K562 (cell line): ENCODE results near the gene SHANK3. TPM values are rescaled to one million over a fixed set of nuclear protein-coding genes. Genes with fewer than 3 reads are reported as not detected.
A peak's percentile ranks its signal among the peaks of the same experiment; 100 is the strongest.

ENCODE experiments used
- CBX8 ChIP-seq: fragments of 200-600 bp; sonication (generic); IDR thresholded peaks from 2 replicates; pipeline ENCODE4 v1.6.1; 2012; ENCODE audit warnings: borderline replicate concordance, mixed run types, low read depth, mild to moderate bottlenecking, moderate library complexity, mixed read lengths, low read length, control low read depth, inconsistent platforms; ENCODE audit not compliant: poor library complexity, severe bottlenecking; ENCODE audit errors: extremely low read depth
- PHF21A ChIP-seq: fragments of 450-650 bp; IDR thresholded peaks from 2 replicates; pipeline ENCODE4 v1.6.1; 2017; ENCODE audit warnings: low read depth, borderline replicate concordance
- PRDM10 ChIP-seq: fragments of 450-650 bp; IDR thresholded peaks from 2 replicates; pipeline ENCODE4 v1.6.1; 2018; ENCODE audit not compliant: partially characterized antibody
- polyA plus RNA-seq, 8 experiments: library from polyadenylated mRNA; depleted of rRNA in 4 of 8; stranded (reverse) in 5 of 8; unstranded in 3 of 8; fragments of >200 nt; fragmentation: Nextera tagmentation in 2 of 8; fragmentation: Illumina TruSeq in 1 of 8; extraction: Ambion mirVana in 2 of 8; extraction: Trizol in 1 of 8; gene quantifications; 2 replicates each; pipeline versions ENCODE4 v1.2.1 to v1.2.3, GENCODE V29; 2011 to 2014; ENCODE audit warnings: inconsistent platforms in 1 of 8, missing spikeins in 1 of 8
- total RNA-seq, 7 experiments: library from RNA; depleted of rRNA in 6 of 7; stranded (reverse); fragments of >200 nt in 6 of 7; fragmentation: Illumina TruSeq in 2 of 7; extraction: Trizol in 2 of 7; gene quantifications; 2 replicates each; pipeline versions ENCODE4 v1.2.1 to v1.2.3, GENCODE V29; 2011 to 2021; ENCODE audit warnings: low replicate concordance in 1 of 7
- TF ChIP-seq, protein P1 (sequence below): sonication (generic); formaldehyde crosslinking; IDR thresholded peaks from 2 replicates; pipeline ENCODE4 v1.8.1; 2023; ENCODE audit warnings: mild to moderate bottlenecking, missing genetic modification reagents

Gene SHANK3
- total and polyA plus RNA-seq, 9 of the 15 experiments (the other 6 are each of a cell fraction or from before 2014, with no cell fraction given), result 0.01 to 0.07 (median 0.03) TPM; not detected in 6

DNA sequence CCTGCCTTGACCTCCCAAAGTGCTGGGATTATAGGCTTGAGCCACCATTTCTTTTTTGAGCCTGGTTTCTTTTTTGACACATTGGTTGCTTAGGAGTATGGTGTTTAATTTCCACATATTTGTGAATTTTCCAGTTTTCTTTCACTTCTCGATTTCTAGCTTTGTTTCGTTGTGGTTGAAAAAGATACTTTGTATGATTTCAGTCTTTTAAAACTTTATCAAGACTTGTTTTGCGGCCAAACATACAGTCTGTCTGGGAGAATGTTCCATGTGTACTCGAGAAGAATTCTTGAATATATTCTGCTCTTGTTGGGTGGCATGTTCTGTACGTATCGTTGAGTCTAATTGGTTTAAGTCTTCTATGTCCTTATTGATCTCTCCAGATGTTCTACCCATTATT lies 20.8 kb downstream of the SHANK3 start (continued):
- TF ChIP-seq, protein P1, sequence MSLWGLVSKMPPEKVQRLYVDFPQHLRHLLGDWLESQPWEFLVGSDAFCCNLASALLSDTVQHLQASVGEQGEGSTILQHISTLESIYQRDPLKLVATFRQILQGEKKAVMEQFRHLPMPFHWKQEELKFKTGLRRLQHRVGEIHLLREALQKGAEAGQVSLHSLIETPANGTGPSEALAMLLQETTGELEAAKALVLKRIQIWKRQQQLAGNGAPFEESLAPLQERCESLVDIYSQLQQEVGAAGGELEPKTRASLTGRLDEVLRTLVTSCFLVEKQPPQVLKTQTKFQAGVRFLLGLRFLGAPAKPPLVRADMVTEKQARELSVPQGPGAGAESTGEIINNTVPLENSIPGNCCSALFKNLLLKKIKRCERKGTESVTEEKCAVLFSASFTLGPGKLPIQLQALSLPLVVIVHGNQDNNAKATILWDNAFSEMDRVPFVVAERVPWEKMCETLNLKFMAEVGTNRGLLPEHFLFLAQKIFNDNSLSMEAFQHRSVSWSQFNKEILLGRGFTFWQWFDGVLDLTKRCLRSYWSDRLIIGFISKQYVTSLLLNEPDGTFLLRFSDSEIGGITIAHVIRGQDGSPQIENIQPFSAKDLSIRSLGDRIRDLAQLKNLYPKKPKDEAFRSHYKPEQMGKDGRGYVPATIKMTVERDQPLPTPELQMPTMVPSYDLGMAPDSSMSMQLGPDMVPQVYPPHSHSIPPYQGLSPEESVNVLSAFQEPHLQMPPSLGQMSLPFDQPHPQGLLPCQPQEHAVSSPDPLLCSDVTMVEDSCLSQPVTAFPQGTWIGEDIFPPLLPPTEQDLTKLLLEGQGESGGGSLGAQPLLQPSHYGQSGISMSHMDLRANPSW (CRISPR knock-in tag), result no peak
- TF ChIP-seq PRDM10 (no peak), PHF21A (no peak), CBX8 (peak; percentile 42)
